M059J (cell line): Measurements from ENCODE around the gene MCMBP. TPM values are rescaled to one million over a fixed set of nuclear protein-coding genes. Genes with fewer than 3 reads are reported as not detected.
"Not testable (repeated sequence)": the region's sequence is repeated elsewhere in the genome, so short reads cannot be mapped to it uniquely, and the experiment has no call there.

ENCODE experiments used
- DNase-seq: peaks from one replicate; pipeline ENCODE4 v3.0.0-alpha.2; 2012; ENCODE audit warnings: low read depth
- total RNA-seq: library from RNA; depleted of rRNA; stranded (reverse); fragments of >200 nt; shearing (Covaris generic); gene quantifications from 2 replicates; pipeline ENCODE4 v1.2.3, GENCODE V29; 2014; rRNA removed

The MCMBP gene
- 53.1 and 83.4 TPM in 2 replicates for total RNA-seq

- no peak for DNase-seq
Observed at GRCh38 chr10:119872610-119872859, at the start of gene MCMBP. Gene MCMBP, minus strand, starts transcription at chr10:119872843. Its CDS starts 259 bp downstream, at chr10:119872584.

GRCh38 chr10:119919826-119920225, 47.2 kb upstream of the MCMBP start:
- DNase-seq: no peak

- DNase-seq: no peak
Observed at GRCh38 chr10:119919271-119919670, 46.6 kb upstream of the MCMBP start.

- DNase-seq: peak; percentile 7
Observed at GRCh38 chr10:119917777-119918176, 45.1 kb upstream of the MCMBP start.

- DNase-seq: no peak
Observed at GRCh38 chr10:119910689-119911088, 38.0 kb upstream of the MCMBP start.

- DNase-seq: peak; percentile 2
Observed at GRCh38 chr10:119908166-119908565, 35.5 kb upstream of the MCMBP start.

GRCh38 chr10:119907695-119908094, 35.1 kb upstream of the MCMBP start:
- DNase-seq: not testable (repeated sequence)

- DNase-seq: no peak
Observed at GRCh38 chr10:119903946-119904666, 31.5 kb upstream of the MCMBP start.

- no peak for DNase-seq
Observed at GRCh38 chr10:119898577-119898976, 25.9 kb upstream of the MCMBP start.

GRCh38 chr10:119896937-119897770, 24.5 kb upstream of the MCMBP start:
- peak; percentile 10 for DNase-seq

GRCh38 chr10:119896061-119896655, 23.5 kb upstream of the MCMBP start:
- DNase-seq: peak; percentile 60

GRCh38 chr10:119893845-119894427, 21.3 kb upstream of the MCMBP start:
- no peak for DNase-seq

- DNase-seq: peak; percentile 7
Observed at GRCh38 chr10:119893074-119893473, 20.4 kb upstream of the MCMBP start.

- DNase-seq: peak; percentile 95
Observed at GRCh38 chr10:119892188-119893065, 19.8 kb upstream of the MCMBP start, which contains the start of gene SEC23IP. Gene SEC23IP, plus strand, starts transcription at chr10:119892730. Its CDS starts 53 bp downstream, at chr10:119892783.

GRCh38 chr10:119891849-119892187, 19.2 kb upstream of the MCMBP start:
- DNase-seq: not testable (repeated sequence)

- DNase-seq: not testable (repeated sequence)
Observed at GRCh38 chr10:119890307-119890706, 17.7 kb upstream of the MCMBP start.

- DNase-seq: not testable (repeated sequence)
Observed at GRCh38 chr10:119889201-119889600, 16.6 kb upstream of the MCMBP start.

GRCh38 chr10:119888715-119889114, 16.1 kb upstream of the MCMBP start:
- DNase-seq: not testable (repeated sequence)

GRCh38 chr10:119886070-119886469, 13.4 kb upstream of the MCMBP start:
- not testable (repeated sequence) for DNase-seq

- peak; percentile 12 for DNase-seq
Observed at GRCh38 chr10:119883901-119884611, 11.4 kb upstream of the MCMBP start.

GRCh38 chr10:119878524-119878923, 5.9 kb upstream of the MCMBP start:
- DNase-seq: no peak
